Kidney (tissue), 14 donors: Measurements from ENCODE around the gene SAMD3. TPM values are rescaled to one million over a fixed set of nuclear protein-coding genes. Genes with fewer than 3 reads are reported as not detected.
"Not testable (repeated sequence)": the region's sequence is repeated elsewhere in the genome, so short reads cannot be mapped to it uniquely, and the experiment has no call there.

Experiments
- DNase-seq, 5 donors: peaks; one replicate each; pipeline ENCODE4 v3.0.0-alpha.2; 2013 to 2020
- FAIRE-seq: peaks from 2 replicates; lab custom pipeline; 2012; peaks lifted over from hg19 to GRCh38; lab: Jason Lieb, UNC
- H3K27ac ChIP-seq, 2 donors: one replicate each; pipeline ENCODE4 v1.7.0; 2013; ENCODE audit warnings: low read depth in 2 of 2, low read length in 2 of 2, inconsistent platforms in 1 of 2
- H3K27me3 ChIP-seq: one replicate; pipeline ENCODE4 v1.7.1; 2013; ENCODE audit warnings: low read length, inconsistent platforms; ENCODE audit not compliant: control insufficient read depth, insufficient read depth
- H3K36me3 ChIP-seq, 3 donors: one replicate each; pipeline versions ENCODE4 v1.7.0 to v1.7.1; 2013; ENCODE audit warnings: low read length in 3 of 3, control low read depth in 1 of 3, inconsistent platforms in 1 of 3; ENCODE audit not compliant: insufficient read depth in 3 of 3, control insufficient read depth in 2 of 3
- H3K4me1 ChIP-seq, 3 donors: one replicate each; pipeline versions ENCODE4 v1.7.0 to v1.7.1; 2013; ENCODE audit warnings: low read length in 3 of 3, inconsistent platforms in 1 of 3, low read depth in 1 of 3; ENCODE audit not compliant: control insufficient read depth in 2 of 3, insufficient read depth in 2 of 3
- H3K4me3 ChIP-seq, 3 donors: one replicate each; pipeline versions ENCODE4 v1.7.0 to v1.8.1; 2013; ENCODE audit warnings: low read length in 3 of 3, control low read depth in 1 of 3, inconsistent platforms in 1 of 3
- H3K9ac ChIP-seq, 3 donors: one replicate each; pipeline versions ENCODE4 v1.7.0 to v1.7.1; 2013; ENCODE audit warnings: low read length in 3 of 3, control low read depth in 1 of 3, inconsistent platforms in 1 of 3
- H3K9me3 ChIP-seq, 3 donors: one replicate each; pipeline versions ENCODE4 v1.7.0 to v1.7.1; 2013; ENCODE audit warnings: low read length in 3 of 3, control low read depth in 1 of 3, inconsistent platforms in 1 of 3; ENCODE audit not compliant: control insufficient read depth in 2 of 3, insufficient read depth in 1 of 3
- CTCF ChIP-seq: IDR thresholded peaks from 3 replicates; pipeline ENCODE4 v1.5.1; 2012; ENCODE audit warnings: mild to moderate bottlenecking, moderate library complexity, borderline replicate concordance; ENCODE audit not compliant: insufficient read depth; ENCODE audit errors: extremely low read depth
- intact Hi-C: fragments of 100-400 bp; cut with DNase I; formaldehyde crosslinking; loops from one replicate; pipeline ENCODE4 v1.11.1; 2022
- polyA plus RNA-seq: library from polyadenylated mRNA; stranded (reverse); fragments of 350-450 nt; fragmentation: Illumina TruSeq; extraction: RNeasy Lipid Tissue Mini Kit (QIAGEN cat#74804); gene quantifications from one replicate; pipeline ENCODE4 v1.2.3, GENCODE V29; 2014; ENCODE audit warnings: low read depth, low replicate concordance; ENCODE audit not compliant: insufficient read depth
- total RNA-seq: library from RNA; stranded (reverse); fragmentation: NEBNext Ultra II Directional; extraction: Animal tissue kit (Norgen Biotek cat#: 25700); gene quantifications from one replicate; pipeline ENCODE4 v1.2.1, GENCODE V29; 2021
- donor health status: control.
- donor health status: control.
- donor health status: control.
- donor health status: control.
- donor health status: control.
- donor health status: DM: yes; HTN: yes; CAD: no.
- donor health status: Normal renal cell carcinoma (clear cell type).

The SAMD3 gene
- total and polyA plus RNA-seq, 2 donors from 2014 or later = 1.1 to 3.5 TPM

DNA sequence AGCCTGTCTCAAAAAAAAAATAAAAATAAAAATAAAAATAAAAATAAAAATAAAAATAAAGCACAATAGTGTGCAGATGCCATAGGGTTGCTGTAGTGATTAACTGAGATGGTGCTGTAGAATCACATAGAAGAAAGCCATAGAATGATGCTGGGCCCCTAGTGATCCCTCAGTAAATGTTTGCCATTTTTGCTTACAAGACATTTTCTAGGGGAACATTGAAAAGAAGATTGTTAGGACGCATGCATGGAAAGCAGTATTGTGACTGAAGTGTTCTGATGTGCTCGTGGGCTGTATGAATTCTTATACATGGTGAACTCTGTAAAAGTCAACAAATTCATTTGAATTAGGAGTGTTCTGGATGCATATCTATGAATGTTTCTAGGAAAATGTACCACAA, 22.0 kb upstream of the SAMD3 start:
- H3K27ac ChIP-seq = no peak overlapping the region
- H3K9ac ChIP-seq = no peak overlapping the region
- FAIRE-seq = no peak
- no peak for TF ChIP-seq CTCF
- no peaks in the 10 kb centered on the region for H3K4me1 ChIP-seq
- no peak overlapping the region for H3K4me3 ChIP-seq
- intact Hi-C loops = no loop called here
- H3K27me3 ChIP-seq = no peaks in the 10 kb centered on the region
- H3K36me3 ChIP-seq = no peaks in the 10 kb centered on the region
- no peak for DNase-seq
- H3K9me3 ChIP-seq = no peaks in the 10 kb centered on the region

DNA sequence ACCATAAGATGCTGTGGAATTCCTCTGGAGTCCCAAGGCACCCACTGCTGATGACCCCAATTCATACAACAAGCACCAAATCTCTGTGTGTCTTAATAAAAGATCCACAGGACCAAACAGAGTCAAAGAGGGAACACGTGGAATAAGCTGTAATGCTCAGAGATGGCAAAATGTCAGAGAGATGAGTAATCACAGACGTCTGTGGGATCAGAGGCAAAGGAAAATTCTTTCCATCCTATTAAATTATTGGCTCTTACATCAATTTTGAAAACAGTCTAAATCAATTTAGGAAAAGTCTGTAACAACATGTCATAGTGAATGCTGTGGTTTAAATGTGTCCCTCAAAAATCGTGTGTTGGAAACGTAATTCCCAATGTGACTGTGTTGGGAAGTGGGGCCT, 17.5 kb upstream of the SAMD3 start:
- Histone ChIP-seq H3K9me3 (no peaks in the 10 kb centered on the region), H3K27me3 (no peaks in the 10 kb centered on the region), H3K9ac (no peak overlapping the region), H3K4me1 (no peaks in the 10 kb centered on the region), H3K27ac (no peak overlapping the region), H3K36me3 (no peaks in the 10 kb centered on the region), H3K4me3 (no peak overlapping the region)
- no peak for DNase-seq
- intact Hi-C loops = no loop called here
- FAIRE-seq = no peak
- TF ChIP-seq CTCF = no peak

GRCh38 chr6:130239755-130240154, 17.0 kb upstream of the SAMD3 start:
- Histone ChIP-seq H3K27ac (no peak overlapping the region), H3K9ac (no peak overlapping the region), H3K4me1 (no peaks in the 10 kb centered on the region), H3K27me3 (no peaks in the 10 kb centered on the region), H3K9me3 (no peaks in the 10 kb centered on the region), H3K4me3 (no peak overlapping the region), H3K36me3 (no peaks in the 10 kb centered on the region)
- intact Hi-C loops = no loop called here
- FAIRE-seq (no peak), DNase-seq (no peak)
- no peak for TF ChIP-seq CTCF

GRCh38 chr6:130233330-130233729, 10.6 kb upstream of the SAMD3 start:
- Histone ChIP-seq H3K27ac (no peak overlapping the region), H3K4me3 (no peak overlapping the region), H3K36me3 (no peaks in the 10 kb centered on the region), H3K27me3 (no peaks in the 10 kb centered on the region), H3K4me1 (no peaks in the 10 kb centered on the region), H3K9me3 (no peaks in the 10 kb centered on the region), H3K9ac (no peak overlapping the region)
- no peak for DNase-seq
- TF ChIP-seq CTCF = no peak
- FAIRE-seq = no peak
- intact Hi-C loops = no loop called here

GRCh38 chr6:130230531-130230930, 7.8 kb upstream of the SAMD3 start:
- H3K9me3 ChIP-seq, H3K36me3 ChIP-seq, DNase-seq, H3K27me3 ChIP-seq, intact Hi-C loops, H3K27ac ChIP-seq, H3K9ac ChIP-seq, H3K4me1 ChIP-seq, H3K4me3 ChIP-seq, FAIRE-seq: not testable (repeated sequence)
